ENCODE measurements around the gene TMEM131L.
A peak's percentile ranks its signal among the peaks of the same experiment; 100 is the strongest.

The TMEM131L gene

DNA sequence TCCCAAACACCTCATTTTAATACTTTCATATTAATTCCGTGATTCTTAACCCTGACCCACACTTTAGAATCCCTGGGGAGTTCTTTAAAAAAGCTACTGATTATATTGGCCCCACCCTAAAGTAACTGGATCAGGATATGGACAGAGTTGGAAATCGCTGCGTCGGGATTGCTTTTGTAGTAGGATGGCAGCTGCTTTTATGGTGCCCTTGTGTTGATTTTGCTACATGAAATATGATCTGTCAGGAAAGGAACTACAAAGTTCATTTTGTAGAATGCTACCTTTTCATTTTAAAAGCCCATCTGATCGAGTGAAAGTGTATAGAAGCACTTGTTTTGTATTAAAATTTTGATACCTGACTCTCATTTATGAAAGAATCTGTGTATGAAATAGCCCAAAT lies 43.6 kb downstream of the TMEM131L start:
- no peak for DNase-seq

DNA sequence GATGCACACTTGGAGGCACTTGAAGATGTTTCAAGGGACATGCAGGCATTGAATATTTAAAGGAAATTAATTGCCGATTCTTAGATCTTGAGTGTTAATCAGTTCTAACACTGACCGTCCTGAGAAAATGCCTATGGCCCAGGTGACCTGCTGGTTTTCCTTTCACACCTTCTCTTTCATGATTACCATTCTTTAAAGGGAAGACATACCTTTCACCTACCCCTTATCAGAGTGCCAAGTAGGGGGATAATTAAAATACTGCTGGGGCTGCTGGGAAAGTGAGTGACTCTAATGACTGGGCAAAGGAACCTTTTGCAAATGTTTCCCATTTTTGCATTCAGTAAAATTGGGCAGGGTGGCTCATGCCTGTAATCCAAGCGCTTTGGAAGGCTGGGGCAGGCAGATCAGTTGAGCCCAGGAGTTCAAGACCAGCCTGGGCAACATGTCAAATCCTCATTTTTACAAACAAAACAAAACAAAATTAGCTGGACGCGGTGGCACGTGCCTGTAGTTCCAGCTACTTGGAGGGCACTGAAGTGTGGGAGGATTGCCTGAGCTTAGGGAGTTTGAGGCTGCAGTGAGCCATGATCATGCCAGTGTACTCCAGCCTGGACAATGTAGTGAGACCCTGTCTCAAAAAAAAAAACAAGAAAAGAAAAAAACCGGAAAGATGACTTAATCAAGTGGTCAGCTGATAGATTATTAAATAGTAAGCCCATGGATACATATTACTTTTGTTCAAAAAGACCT lies 44.3 kb downstream of the TMEM131L start:
- DNase-seq: no peak

DNA sequence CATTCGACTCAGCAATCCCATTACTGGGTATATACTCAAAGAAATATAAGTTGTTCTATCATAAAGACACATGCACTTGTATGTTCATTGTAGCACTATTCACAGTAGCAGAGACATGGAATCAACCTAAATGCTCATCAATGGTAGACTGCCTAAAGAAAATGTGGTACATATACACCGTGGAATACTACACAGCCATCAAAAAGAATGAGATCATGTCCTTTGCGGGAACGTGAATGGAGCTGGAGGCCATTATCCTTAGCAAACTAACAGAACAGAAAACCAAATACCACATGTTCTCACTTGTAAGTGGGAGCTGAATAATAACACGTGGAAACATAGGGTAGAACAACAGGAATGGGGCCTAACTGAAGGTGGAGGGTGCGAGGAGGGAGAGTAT lies 44.9 kb downstream of the TMEM131L start:
- no peak for DNase-seq

DNA sequence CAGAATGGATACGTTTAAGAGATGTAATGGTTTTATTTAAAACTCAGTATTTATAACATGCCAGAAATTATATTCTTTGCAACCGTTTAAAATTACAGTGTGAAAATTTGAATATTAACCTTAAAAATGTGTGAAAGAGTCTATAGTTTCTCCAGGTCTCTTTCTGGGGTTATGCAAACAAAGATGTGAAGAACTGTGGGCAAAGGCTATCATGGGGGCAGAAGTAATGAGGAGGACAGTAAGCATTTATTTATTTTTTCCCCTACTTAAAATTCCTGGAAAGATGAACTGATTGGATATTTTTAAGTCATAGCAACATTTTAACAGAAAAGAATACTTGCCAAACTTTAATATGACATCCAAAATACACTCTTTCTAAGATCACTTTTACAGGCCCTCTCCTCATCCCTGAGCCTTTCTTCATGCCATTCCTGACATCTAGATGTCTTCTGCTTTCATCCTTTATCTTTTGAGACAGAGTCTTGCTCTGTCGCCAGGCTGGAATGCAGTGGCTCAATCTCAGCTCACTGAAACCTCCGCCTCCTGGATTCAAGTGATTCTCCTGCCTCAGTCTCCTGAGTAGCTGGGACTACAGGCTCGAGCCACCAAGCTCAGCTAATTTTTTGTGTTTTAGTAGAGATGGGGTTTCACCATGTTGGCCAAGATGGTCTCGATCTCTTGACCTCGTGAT lies 46.1 kb downstream of the TMEM131L start:
- no peak for DNase-seq

DNA sequence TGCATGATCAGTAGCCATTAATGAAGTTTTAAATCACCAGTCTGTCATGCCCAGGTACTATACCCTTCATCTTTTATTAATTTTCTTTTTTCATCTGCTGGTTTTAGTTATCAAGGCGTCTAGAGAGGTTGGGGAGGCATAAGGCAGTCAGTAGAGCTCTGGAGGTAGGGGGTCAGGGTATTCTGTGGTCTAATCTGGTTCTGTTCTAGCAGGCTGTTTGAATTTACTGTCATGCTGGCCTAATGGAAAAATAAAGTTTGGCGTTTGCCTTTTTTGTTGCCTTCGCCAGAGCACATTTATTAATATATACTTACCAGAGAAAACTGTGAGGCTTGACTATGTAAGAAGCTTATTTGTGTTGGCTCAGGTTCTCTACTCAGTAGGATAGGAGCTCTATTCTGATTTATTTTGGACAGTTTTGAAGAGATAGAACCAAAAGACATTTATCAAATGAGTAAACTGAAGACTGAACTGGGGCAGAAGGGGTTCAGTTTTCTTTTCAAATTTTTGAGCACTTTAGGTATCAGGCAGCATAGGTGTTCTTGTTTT lies 46.9 kb downstream of the TMEM131L start:
- no peak for DNase-seq

DNA sequence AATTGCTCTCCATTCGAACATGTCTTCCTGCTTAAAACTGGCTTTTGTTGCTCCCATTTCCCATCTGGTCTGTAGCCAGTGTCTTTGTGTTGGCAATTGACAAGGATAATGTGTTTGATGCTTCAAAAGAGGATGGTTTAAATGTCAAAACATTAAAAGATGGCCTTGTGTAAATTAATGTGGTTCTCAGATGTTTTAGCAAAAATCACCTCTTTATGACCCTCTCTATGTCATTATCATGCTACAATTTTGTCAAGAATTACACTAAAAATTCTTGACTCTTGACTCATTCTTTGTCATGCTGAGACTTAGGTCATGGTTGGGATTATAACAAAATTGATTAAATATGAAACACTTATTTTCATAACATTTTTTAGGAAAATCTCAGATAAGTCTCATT lies 47.4 kb downstream of the TMEM131L start:
- DNase-seq: no peak

DNA sequence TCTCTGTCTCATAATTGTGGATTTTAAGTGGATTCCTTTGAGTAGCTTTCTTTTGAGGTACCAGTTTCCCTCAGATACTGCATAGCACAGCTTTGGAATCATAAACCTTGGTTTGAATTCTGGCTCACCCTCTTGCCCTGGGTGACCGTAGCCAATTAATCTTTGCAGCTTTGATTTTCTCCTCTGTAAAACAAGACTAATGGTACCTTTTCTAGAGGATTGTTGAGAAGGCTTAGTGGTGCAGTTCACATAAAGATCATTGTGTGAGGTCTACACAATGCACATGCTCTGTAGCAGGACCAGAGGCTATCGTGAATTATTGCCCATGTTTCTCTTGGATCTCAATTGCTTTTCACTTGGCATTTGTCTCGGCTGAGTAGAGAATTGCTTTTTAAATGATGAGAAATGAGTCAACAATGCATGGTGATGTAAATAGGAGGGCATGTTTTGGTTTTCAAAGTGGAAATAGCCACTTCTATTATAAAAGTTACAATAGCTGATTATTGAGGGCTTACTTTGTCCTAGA lies 47.9 kb downstream of the TMEM131L start:
- DNase-seq: no peak

DNA sequence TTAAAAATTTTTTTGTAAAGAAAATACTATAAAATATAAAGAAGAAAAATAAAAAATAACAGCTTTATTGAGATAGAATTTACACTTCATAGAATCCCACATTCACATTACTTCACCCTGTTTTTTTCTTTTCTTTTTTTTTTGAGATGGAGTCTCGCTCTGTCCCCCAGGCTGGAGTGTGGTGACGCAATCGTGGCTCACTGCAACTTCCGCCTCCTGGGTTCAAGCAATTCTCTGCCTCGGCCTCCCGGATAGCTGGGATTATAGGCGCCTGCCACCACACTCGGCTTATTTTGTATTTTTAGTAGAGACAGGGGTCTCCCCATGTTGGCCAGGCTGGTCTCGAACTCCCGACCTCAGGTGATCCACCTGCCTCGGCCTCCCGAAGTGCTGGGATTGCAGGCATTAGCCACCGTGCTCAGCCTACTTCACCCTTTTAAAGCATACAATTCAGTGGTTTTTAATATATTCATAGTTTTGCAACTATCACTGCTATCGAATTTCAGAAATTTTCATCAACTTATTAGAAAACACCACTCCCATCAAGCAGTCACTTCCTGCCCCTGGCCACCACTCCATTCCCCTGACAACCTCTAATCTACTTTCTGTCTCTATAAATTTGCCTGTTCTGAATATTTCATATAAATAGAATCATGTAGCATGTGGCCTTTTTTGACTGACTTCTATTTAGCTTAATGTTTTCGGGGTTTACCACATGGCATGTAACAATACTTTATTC lies 48.7 kb downstream of the TMEM131L start:
- peak; percentile 68 for DNase-seq

DNA sequence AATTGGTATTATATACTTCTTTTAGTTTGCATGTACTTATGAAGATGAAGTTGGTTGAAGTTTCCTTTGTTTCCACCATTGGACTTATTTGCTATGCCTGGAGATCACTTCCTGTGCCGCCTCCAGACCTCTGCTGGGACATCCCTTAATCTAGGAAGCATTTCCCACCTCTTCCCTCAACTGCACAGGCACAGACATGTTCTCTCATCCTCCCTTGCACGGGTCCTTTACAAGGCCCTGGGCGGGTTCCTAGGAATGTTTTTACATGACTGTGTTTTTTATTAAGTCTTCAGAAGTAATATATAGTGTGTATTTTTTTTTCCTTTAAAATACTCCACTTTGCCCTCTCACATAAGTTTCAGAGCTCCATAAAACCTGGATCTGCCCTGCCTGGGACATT lies 51.0 kb downstream of the TMEM131L start:
- DNase-seq: no peak

DNA sequence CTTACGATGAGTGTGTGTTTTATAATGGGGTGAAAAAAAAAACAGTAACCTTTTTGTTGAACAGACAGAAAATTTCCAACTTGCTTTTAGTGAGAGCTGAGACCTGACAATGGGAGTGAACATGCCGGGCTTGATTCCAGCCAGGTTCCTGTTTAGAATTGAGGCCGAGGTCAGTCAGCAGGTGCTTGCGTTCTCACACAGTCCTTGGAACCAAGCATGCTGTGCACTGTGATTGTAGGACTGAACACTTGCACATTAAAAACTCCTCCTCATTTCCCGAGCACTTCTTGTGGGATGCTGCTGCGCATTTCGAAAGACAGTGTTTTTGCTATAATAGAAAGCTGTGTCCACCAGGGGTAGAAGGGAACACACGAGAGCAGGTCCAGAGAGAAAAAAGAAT lies 51.8 kb downstream of the TMEM131L start:
- no peak for DNase-seq

DNA sequence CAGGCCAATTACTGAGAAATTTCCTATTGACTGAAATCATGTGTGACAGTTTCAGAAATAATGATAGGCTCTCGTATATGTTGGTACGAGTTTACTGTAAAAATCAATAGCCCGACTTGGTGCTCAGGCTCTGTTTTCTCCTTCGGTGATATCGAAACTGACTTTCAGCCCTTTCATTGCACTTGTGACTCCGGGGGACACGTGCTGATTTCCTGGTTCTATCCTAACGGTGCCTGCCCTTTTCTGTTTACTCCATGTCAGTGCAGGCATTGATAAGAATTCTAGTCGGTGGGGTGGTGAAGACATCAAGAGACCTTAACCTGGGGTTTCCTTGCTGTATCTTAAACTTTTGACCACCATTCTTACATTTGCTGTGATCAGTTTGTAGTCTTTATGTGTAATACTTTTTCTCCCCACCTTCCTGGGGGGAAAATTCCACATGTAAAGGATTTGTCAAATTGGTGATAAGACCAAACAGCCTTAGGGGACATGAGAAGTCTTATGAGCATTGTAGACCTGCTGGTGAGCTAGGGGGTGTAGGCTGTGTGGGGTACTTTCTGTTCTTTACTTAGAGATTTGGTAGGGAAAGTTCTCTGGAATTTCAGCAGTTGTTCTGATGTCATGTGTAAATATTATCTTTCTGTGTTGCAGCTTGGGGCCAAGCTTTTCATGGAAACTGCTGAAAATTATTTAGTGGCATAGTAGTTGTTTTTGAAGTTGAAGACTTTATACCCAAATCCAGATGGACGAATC lies 52.7 kb downstream of the TMEM131L start:
- no peak for DNase-seq

DNA sequence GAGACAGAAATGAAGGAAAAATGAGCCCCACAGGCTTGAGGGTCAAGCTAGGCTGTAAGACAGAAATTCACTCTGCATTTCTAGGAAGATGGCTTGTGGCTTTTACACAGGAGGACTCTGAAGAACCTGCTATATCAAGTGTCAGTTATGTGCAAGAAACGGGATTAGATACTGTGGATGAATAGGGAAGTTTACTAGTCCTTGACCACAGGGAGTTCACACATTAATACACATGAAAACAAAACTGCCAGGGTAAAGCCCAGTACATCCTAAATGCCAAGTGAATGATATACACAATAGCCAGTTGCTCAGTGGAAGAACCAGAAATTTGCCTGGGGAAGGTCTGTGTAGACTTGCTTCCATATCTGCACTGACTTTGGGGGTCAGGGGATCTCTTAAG lies 53.5 kb downstream of the TMEM131L start:
- DNase-seq: peak; percentile 87

DNA sequence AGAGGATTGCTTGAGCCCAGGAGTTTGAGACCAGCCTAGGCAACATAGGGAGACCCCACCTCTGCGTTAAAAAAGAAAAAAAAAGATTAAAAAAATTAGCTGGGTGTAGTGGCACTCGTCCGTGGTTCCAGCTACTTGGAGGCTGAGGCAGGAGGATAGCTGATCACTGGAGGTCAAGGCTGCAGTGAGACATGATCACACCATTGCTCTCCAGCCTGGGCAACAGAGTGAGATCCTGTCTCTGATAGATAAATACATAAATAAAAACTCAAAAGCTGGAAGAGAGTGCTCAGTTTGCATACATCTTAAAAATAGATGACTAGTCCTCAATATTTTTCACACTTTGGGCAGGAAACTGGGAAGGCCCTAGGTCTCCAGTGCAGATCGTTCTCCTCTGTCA lies 54.1 kb downstream of the TMEM131L start:
- no peak for DNase-seq

DNA sequence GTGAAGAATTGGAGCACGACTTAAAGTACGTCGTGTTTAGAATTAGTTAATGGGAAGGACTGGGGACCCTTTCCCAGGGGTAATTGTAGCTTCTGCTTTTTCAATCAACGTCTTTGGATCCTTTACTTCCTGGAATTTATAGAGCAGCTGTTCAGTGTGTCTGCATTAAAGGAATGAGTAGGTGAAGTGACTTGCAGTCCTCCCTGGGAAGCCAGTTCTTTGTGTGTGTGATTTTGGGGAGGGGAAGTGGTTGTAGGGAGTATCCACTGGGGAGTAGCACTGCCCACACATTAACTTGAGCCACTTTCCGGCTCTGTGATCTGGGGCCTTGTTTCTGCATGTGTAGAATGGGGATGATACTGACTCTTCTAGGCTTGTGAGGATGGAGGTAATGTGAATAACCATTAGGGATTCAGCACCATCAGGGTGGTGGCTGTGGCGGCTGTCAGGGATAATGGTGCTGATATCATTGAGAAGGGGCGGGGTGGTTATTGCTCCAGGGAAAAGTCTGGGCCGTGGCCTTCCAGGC lies 54.7 kb downstream of the TMEM131L start:
- DNase-seq: peak; percentile 61

DNA sequence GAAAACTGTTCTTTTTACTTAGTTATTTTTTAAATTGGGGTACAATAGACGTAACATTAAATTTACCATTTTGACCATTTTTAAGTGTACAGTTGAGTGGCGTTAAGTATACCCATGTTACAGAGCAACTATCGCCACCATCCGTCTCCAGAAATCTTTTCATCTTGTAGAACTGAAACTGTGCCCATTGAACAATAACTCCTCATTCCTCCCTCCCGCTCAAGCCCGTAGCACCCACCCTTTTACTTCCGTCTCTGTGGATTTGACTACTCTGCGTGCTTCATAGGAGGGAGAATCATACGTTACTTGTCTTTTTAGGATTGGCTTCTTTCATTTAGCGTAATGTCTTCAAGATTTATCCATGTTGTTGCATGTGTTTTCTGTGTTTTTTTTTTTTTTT lies 55.3 kb downstream of the TMEM131L start:
- DNase-seq: peak; percentile 63

DNA sequence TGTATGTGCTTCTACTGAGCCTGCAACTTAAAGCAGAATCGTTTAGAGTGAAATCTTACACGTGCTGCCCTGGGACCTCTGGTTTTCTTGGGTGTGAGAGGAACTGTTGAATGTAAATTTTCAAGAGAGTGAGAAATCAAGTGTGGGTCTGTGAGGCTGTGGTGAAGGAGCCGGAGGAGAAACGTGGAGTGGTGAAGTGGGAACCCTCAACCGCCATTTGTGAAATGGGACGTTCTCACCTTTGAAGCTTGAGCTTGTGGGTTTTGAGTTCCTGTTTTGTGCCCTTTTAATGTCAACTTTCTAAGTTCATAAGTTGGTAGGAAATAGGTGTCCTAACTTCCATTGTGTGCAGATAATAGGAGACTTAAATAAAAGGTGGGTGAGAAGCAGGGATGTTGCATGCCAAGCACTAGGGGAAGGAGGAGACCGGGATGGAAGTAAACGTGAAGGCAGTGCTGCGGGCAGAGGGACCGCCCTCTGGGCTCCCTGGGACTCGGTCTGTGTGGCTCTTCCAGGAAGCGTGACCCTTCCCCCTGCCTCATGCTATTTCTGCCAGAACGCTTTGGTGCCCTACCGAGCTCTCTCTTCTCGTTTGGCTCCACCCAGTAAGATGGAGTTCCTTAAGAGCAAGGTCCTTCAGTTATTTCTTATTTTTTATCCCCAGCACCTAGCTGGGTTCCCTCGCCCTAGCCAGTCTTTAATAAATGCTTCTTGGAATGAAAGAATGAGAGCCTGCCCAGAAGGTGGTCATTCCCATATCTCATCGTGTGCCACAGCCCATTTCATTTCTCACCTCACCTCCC lies 56.0 kb downstream of the TMEM131L start:
- DNase-seq: no peak

DNA sequence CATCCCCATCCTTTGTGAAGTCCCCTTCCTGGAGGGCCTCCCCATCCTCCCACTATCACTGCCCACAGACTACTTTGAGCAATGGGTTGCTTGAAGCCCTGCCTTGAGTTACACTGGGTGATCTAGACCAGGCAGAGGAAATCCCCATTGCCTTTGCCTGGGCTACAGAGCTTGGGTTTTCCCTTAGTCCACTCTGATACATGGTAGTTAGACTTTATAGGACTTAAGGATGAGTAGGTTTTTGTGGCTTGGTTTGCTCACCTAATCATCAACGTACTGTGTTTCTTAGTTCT lies 56.6 kb downstream of the TMEM131L start:
- no peak for DNase-seq

DNA sequence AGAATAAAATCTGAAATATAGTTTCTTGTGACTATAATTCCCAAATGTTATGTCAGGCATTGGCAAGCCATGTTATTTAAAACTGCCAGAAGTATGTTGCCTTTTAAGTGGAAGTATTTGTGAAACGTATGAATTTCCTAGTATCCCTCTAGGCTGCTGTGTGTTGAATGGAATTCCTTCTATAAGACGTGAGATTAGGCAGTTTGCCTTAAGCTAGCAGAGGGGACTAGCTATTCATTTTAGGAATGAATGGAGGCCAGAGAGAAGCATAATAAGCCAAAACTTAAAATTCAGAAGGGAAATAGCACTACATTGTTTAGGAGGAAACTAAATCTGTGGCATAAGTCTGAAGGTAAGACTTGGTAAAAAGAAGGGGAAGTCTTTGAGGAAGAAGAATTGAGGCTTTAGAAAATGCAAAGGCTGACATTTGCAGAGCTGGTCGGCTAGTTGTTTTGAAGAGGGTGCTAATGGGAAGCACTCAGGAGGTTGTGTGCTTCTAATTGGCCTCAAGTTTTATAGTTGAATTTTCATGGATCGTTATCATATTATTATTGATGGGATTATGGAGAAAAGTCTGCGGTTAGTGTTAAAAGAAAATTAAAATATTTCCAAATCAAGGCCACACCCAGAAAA lies 57.1 kb downstream of the TMEM131L start:
- no peak for DNase-seq

DNA sequence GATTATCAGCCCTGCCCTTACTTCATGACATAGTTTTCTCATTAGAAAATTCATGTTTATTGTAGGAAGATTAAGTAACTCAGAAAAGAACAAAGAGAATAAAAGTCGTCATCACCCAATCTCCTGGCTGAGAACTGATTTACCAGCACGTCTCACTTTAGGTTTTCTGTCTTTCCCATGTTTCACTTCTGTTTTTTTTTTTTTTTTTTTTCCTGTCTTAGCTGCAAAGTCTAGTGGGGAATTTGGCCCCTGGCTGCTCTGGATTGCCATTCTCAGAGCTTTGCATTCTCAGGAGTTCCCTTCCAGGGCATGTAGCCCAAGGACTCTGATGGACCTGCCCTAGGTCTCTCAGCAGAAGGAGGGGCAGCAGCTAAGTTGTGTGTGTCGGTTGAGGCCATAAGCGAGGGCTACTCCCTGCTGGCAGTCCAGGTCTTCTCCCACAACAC lies 57.8 kb downstream of the TMEM131L start:
- peak; percentile 45 for DNase-seq

DNA sequence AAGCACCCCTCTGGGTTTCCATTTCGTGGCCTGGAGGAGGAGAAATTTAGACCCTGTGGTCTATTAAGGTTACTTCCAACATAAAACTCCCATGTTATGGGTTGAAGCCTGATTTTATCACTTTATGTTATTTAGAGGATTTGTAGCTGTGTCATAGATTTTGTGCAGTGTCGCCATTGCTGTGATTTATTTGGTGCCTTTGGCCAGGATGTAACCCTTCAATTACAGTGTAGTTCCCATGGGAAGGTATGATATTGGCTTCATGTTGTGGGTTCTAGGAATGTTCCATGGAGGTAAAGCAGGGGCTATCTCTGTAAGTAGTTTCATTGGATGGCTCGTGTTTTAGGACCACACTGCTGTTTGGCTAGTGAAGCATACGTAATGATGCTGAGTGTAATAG lies 58.5 kb downstream of the TMEM131L start:
- DNase-seq: no peak

DNA sequence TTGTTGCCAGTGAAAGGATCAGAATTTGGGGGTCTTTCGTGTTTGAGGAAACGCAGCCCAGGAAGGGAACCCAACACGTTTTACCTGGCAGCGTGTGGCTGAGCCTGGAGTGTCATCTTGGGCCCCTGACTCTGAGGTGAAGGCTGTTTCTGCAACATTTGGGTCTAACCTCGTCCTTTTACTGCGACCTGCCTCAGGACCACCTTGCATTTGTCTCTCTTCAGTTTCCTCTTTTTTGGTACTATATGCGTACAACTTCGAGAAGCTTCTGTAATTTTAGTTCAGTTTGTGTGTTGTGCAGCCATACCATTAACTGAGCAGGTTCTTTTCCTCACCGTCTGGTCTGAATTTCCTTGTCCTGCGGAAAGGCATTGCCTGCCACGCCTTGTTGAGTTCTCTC lies 61.5 kb downstream of the TMEM131L start:
- no peak for DNase-seq

All from MV-4-11 (cell line).